HS-5 (cell line): Measurements from ENCODE around the gene ACO2.
"Not testable (repeated sequence)": the region's sequence is repeated elsewhere in the genome, so short reads cannot be mapped to it uniquely, and the experiment has no call there.

Experiments
- DNase-seq: peaks from one replicate; pipeline ENCODE4 v3.0.0-alpha.2; 2012; ENCODE audit warnings: low read depth

Gene ACO2

DNA sequence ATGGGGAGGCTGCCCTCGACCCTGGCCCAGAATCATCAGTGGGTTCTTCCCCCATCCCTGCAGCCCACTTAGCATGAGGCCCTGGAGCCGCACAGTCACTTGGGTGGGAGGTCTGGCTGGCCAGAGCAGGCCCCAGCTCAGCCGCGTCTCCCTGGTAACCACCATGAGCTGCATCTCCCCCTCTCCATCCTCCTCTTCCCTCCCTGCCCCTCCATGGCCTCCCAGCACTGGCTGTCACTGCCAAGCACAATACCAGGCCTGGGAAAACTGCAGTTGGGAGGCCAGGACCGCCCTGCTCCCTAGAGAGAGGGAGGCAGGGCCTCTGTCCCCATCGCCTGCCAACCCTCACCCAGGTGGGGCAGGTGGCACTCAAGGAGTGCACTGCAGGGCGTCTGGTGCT is 99.9 kb downstream of the ACO2 start:
- no peak for DNase-seq

DNA sequence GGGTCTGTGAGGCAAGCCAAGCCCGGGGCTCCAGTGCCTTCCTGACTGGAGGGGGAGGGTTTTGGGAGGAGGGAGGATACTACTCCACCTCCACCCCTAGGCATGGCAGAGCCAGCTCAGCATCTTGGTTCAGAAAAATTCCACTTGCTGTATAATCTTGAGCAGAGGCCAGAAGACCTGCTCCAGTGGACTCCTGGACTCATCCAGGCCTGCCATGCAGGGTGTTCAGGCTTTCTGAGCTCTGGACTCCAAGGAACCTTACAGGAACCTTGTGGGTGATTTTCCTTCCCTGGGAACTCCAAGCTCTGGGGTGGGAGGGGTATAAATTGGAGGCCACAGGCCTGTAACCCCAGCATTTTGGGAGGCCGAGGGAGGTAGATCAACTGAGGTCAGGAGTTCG is 101.3 kb downstream of the ACO2 start:
- DNase-seq: no peak

DNA sequence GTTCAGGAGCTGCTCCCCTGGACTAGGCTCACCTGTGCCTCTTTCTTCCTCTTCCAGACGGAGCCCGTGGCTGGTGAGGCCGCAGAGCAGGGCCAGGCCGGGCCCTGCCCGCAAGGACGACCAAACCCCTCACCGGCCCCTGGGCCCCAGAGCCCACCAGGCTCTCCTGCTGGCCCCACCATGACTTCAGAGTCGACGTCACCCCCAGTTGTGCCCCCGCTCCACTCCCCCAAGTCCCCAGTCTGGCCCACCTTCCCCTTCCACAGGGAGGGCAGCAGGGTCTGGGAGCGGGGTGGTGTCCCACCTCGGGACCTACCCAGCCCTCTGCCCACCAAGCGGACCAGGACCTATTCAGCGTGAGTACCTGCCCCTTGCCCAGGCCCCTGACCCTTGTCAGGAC is 102.9 kb downstream of the ACO2 start:
- no peak for DNase-seq

- DNase-seq: not testable (repeated sequence)
Measured at GRCh38 chr22:41572305-41572704, 103.4 kb downstream of the ACO2 start.

- DNase-seq: no peak
Measured at GRCh38 chr22:41573677-41574076, 104.8 kb downstream of the ACO2 start.

GRCh38 chr22:41574847-41575381 is 106.0 kb downstream of the ACO2 start:
- no peak for DNase-seq

- DNase-seq: no peak
Measured at GRCh38 chr22:41575533-41575932, 106.6 kb downstream of the ACO2 start.

DNA sequence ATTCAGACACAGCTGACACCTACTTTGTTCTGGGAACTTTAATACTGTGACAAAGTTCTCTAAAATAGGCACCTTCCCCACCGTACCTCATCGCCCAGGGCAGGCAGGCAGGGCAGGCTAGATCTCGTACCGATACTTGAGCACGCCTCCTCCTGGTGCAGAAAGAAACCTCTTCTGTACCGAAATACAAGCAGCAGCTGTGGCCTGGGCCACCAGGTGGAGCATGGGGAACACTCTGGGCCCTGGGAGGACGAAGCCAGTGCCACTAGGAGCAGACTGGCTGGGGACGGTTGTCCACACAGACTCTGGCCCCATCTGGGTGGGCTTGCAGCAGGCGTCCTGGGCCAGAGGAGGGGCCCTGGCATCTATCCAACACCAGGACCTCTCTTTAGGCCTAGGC is 108.0 kb downstream of the ACO2 start:
- DNase-seq: no peak

- DNase-seq: no peak
Measured at GRCh38 chr22:41578114-41578513, 109.2 kb downstream of the ACO2 start.
